ENCODE results near the gene GPS2. TPM values are rescaled to one million over a fixed set of nuclear protein-coding genes. Genes with fewer than 3 reads are reported as not detected.

GPS2 gene
- total RNA-seq, 8 experiments from 2014 or later: 35.1 to 61.1 (median 52.0) TPM

- 0 to 20% (median 4%) methylated on average over 1 to 4 of the region's 43 CpGs; no CpG with 5 or more reads in 7 of the 10 experiments for WGBS, 10 experiments
- in situ Hi-C loops (cut with MboI; ENCODE audit: low pct_unique_long_range_greater_than_20kb in 2 of 9, low sequenced_read_pairs in 9 of 9, unreplicated experiment in 9 of 9): loop anchor here in 1 of 9 experiments (25.0 kb wide), 1 partner anchor 245 kb away; the partner anchor contains the start of genes SLC16A11 and SLC16A13
- ATAC-seq (replicated peaks in 6 of 8): peak in 5 of 8 experiments; percentile 7 to 40 (median 33)
- Histone ChIP-seq H3K4me1 (replicated peaks in 1 of 2) (peaks cover 0 to 8% of the 10 kb centered on the region in 2 donors), H3K4me3 (peak overlapping the region; percentile 26 to 44 (median 38)), H3K27ac (no peak overlapping the region)
These were observed 33.0 kb downstream of the GPS2 start for GRCh38 chr17:7281953-7282751.

DNA sequence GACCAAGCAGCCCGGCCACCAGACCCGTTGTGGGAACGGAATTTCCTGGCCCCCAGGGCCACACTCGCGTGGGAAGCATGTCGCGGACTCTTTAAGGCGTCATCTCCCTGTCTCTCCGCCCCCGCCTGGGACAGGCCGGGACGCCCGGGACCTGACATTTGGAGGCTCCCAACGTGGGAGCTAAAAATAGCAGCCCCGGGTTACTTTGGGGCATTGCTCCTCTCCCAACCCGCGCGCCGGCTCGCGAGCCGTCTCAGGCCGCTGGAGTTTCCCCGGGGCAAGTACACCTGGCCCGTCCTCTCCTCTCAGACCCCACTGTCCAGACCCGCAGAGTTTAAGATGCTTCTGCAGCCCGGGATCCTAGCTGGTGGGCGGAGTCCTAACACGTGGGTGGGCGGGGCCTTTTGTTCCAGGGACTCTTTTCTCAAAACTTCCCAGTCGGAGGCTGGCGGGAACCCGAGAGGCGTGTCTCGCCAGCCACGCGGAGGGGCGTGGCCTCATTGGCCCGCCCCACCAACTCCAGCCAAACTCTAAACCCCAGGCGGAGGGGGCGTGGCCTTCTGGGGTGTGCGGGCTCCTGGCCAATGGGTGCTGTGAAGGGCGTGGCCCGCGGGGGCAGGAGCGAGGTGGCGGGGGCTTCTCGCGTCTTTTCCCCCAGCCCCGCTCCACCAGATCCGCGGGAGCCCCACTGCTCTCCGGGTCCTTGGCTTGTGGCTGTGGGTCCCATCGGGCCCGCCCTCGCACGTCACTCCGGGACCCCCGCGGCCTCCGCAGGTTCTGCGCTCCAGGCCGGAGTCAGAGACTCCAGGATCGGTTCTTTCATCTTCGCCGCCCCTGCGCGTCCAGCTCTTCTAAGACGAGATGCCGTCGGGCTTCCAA is 33.8 kb downstream of the GPS2 start, which contains the start of gene SLC2A4:
Gene SLC2A4, plus strand, starts transcription at position 645 of the 879 bp plus-strand sequence. Its CDS starts 217 bp downstream, at position 862.
- WGBS, 10 experiments: 0% methylated on average over 2 to 18 of the region's 71 CpGs; no CpG with 5 or more reads in 6 of the 10 experiments
- in situ Hi-C loops (cut with MboI; ENCODE audit: low pct_unique_long_range_greater_than_20kb in 2 of 9, low sequenced_read_pairs in 9 of 9, unreplicated experiment in 9 of 9): loop anchor here in 1 of 9 experiments (25.0 kb wide), 1 partner anchor 244 kb away; the partner anchor contains the start of genes SLC16A11 and SLC16A13
- no peak within 1 kb of the TSS for H3K27ac ChIP-seq

GRCh38 chr17:7280519-7281073 is 34.6 kb downstream of the GPS2 start:
- Histone ChIP-seq H3K4me1 (replicated peaks in 1 of 2) (peaks cover 0 to 8% of the 10 kb centered on the region in 2 donors), H3K4me3 (peak overlapping the region in 4 of 5 donors; percentile 9 to 44 (median 38)), H3K27ac (no peak overlapping the region)
- ATAC-seq (replicated peaks in 6 of 8): peak; percentile 60 to 80 (median 71)
- 0 to 3% (median 0%) methylated on average over 2 to 24 of the region's 29 CpGs; no CpG with 5 or more reads in 4 of the 10 experiments for WGBS, 10 experiments
- in situ Hi-C loops (cut with MboI; ENCODE audit: low pct_unique_long_range_greater_than_20kb in 2 of 9, low sequenced_read_pairs in 9 of 9, unreplicated experiment in 9 of 9): loop anchor here in 1 of 9 experiments (25.0 kb wide), 1 partner anchor 243 kb away; the partner anchor contains the start of genes SLC16A11 and SLC16A13

More for the DNA sequence above, 33.8 kb downstream of the GPS2 start, which contains the start of gene SLC2A4:
- Histone ChIP-seq H3K4me3 (peak within 1 kb of the TSS; percentile 26 to 44 (median 38)), H3K4me1 (replicated peaks in 1 of 2) (peaks cover 0 to 8% of the 10 kb centered on the region in 2 donors)
- ATAC-seq (replicated peaks in 6 of 8): peak; percentile 69 to 86 (median 82)

DNA sequence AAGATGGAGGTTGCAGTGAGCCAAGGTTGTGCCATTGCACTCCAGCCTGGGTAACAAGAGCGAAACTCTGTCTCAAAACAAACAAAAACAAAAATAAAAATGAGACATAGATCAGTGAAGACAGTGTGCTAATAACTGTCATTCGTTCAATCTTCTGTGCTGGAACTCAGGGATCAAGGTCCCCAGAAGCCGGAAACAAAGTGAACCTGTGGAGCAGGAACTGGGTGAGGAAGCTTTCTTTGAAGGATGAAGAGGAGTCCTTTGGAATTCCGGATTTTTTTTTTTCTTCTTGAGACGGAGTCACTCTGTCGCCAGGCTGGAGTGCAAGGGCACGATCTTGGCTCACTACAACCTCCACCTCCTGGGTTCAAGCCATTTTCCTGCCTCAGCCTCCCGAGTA is 35.7 kb downstream of the GPS2 start:
- peaks cover 0 to 8% of the 10 kb centered on the region in 2 donors for H3K4me1 ChIP-seq (replicated peaks in 1 of 2)
- in situ Hi-C loops (cut with MboI; ENCODE audit: low pct_unique_long_range_greater_than_20kb in 2 of 9, low sequenced_read_pairs in 9 of 9, unreplicated experiment in 9 of 9): loop anchor here in 1 of 9 experiments (25.0 kb wide), 1 partner anchor 242 kb away; the partner anchor contains the start of genes SLC16A11 and SLC16A13
- no peak for ATAC-seq (replicated peaks in 6 of 8)
- 15 to 91% (median 80%) methylated on average over 2 to 7 of the region's 8 CpGs for WGBS, 10 experiments
- no peak overlapping the region for H3K4me3 ChIP-seq
- H3K27ac ChIP-seq: no peak overlapping the region

DNA sequence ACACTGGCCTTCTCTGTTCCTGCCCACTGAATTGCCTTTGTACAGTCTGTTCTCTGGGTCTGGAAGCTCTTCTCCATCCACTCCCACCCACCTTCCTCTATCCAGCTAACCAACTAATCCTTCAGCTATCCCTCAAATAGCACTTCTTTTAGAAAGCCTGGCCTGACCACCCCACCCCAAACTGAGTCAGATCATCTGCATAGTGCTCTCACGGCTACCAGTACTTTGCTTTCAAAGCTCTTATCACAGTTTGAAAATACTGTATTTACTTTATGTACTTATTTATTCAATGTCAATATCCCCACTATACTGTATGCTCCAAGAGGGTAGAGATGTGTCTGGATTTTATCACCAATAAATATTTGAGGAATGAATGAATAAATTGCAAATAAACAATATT is 48.4 kb downstream of the GPS2 start:
- no peak overlapping the region for H3K4me3 ChIP-seq
- WGBS, 10 experiments: 0 to 100% (median 23%) methylated on average over 1 of the region's 1 CpG; no CpG with 5 or more reads in 2 of the 10 experiments
- in situ Hi-C loops (cut with MboI; ENCODE audit: low pct_unique_long_range_greater_than_20kb in 2 of 9, low sequenced_read_pairs in 9 of 9, unreplicated experiment in 9 of 9): no loop called here
- H3K4me1 ChIP-seq (replicated peaks in 1 of 2): peaks cover 0 to 9% of the 10 kb centered on the region in 2 donors
- peak in 3 of 8 experiments; percentile 21 to 91 (median 85) for ATAC-seq (replicated peaks in 6 of 8)
- H3K27ac ChIP-seq: no peak overlapping the region

- H3K4me1 ChIP-seq (replicated peaks in 1 of 2): peaks cover 0 to 19% of the 10 kb centered on the region in 2 donors
- no peak for ATAC-seq (replicated peaks in 6 of 8)
- no peak overlapping the region for H3K27ac ChIP-seq
- in situ Hi-C loops (cut with MboI; ENCODE audit: low pct_unique_long_range_greater_than_20kb in 2 of 9, low sequenced_read_pairs in 9 of 9, unreplicated experiment in 9 of 9): no loop called here
- no peak overlapping the region for H3K4me3 ChIP-seq
- WGBS, 10 experiments: 40% methylated on average over 2 of the region's 4 CpGs; no CpG with 5 or more reads in 9 of the 10 experiments
These were observed 51.4 kb downstream of the GPS2 start for GRCh38 chr17:7263801-7264078.

- peaks cover 0 to 19% of the 10 kb centered on the region in 2 donors for H3K4me1 ChIP-seq (replicated peaks in 1 of 2)
- WGBS, 10 experiments: 0 to 57% (median 12%) methylated on average over 2 to 12 of the region's 26 CpGs; no CpG with 5 or more reads in 1 of the 10 experiments
- H3K27ac ChIP-seq: no peak overlapping the region
- peak in 4 of 8 experiments; percentile 10 to 27 (median 12) for ATAC-seq (replicated peaks in 6 of 8)
- in situ Hi-C loops (cut with MboI; ENCODE audit: low pct_unique_long_range_greater_than_20kb in 2 of 9, low sequenced_read_pairs in 9 of 9, unreplicated experiment in 9 of 9): no loop called here
- no peak overlapping the region for H3K4me3 ChIP-seq
These were observed 52.0 kb downstream of the GPS2 start for GRCh38 chr17:7262935-7263800.

Other genes with a start within 250 kb of the GPS2 start
- under 1 TPM in 3 of 8 experiments, not detected in 5; 0.09 to 0.38 (median 0.36) TPM for gene CLEC10A, start 235.1 kb downstream of the GPS2 start, total RNA-seq
- under 1 TPM in 3 of 8 experiments, not detected in 5; 0.11 to 0.51 (median 0.49) TPM for gene ASGR2, start 200.5 kb downstream of the GPS2 start, total RNA-seq
- 10 to 100 TPM in 4 of 8 experiments, 1 to 10 TPM in 4; 1.4 to 26.7 (median 10.1) TPM for gene ASGR1, start 136.0 kb downstream of the GPS2 start, total RNA-seq
- 10 to 100 TPM in 7 of 8 experiments, 1 to 10 TPM in 1; 5.6 to 91.4 (median 42.6) TPM for gene DLG4, start 95.5 kb downstream of the GPS2 start, total RNA-seq
- gene ACADVL, start 95.4 kb downstream of the GPS2 start, total RNA-seq: 100 to 1,000 TPM in 7 of 8 experiments, 10 to 100 TPM in 1; 77.7 to 513 (median 215) TPM
- gene DVL2, start 80.8 kb downstream of the GPS2 start, total RNA-seq: 10 to 100 TPM; 31.3 to 63.1 (median 40.6) TPM
- gene PHF23, start 75.9 kb downstream of the GPS2 start, total RNA-seq: 10 to 100 TPM; 25.2 to 63.1 (median 49.4) TPM
- gene GABARAP, start 72.9 kb downstream of the GPS2 start, total RNA-seq: 100 to 1,000 TPM; 336 to 734 (median 573) TPM
- 10 to 100 TPM; 36.5 to 94.1 (median 56.7) TPM for gene CTDNEP1, start 63.6 kb downstream of the GPS2 start, total RNA-seq
- gene ELP5, start 63.1 kb downstream of the GPS2 start, total RNA-seq: 10 to 100 TPM; 30.5 to 62.7 (median 51.5) TPM
- gene CLDN7, start 52.9 kb downstream of the GPS2 start, total RNA-seq: 1 to 10 TPM in 4 of 8 experiments, under 1 TPM in 4; 0.32 to 3.7 (median 0.99) TPM
- gene SLC2A4, start 33.6 kb downstream of the GPS2 start, total RNA-seq: 1 to 10 TPM in 1 of 8 experiments, under 1 TPM in 7; 0.20 to 1.4 (median 0.38) TPM
- gene YBX2, start 20.7 kb downstream of the GPS2 start, total RNA-seq: 1 to 10 TPM in 3 of 8 experiments, under 1 TPM in 5; 0.09 to 2.4 (median 0.51) TPM
- 100 to 1,000 TPM; 104 to 785 (median 231) TPM for gene EIF5A, start 7.7 kb downstream of the GPS2 start, total RNA-seq
- 10 to 100 TPM; 11.4 to 44.6 (median 27.1) TPM for gene NEURL4, start 14.0 kb upstream of the GPS2 start, total RNA-seq
- gene ACAP1, start 21.2 kb upstream of the GPS2 start, total RNA-seq: 10 to 100 TPM in 6 of 8 experiments, 1 to 10 TPM in 2; 4.9 to 36.4 (median 11.4) TPM
- gene KCTD11, start 36.8 kb upstream of the GPS2 start, total RNA-seq: 10 to 100 TPM in 1 of 8 experiments, 1 to 10 TPM in 7; 4.0 to 14.5 (median 6.1) TPM
- gene TMEM95, start 39.8 kb upstream of the GPS2 start, total RNA-seq: under 1 TPM in 6 of 8 experiments, not detected in 2; 0.11 to 0.57 (median 0.32) TPM
- gene TNK1, start 65.7 kb upstream of the GPS2 start, total RNA-seq: 1 to 10 TPM; 1.3 to 8.6 (median 2.4) TPM
- 10 to 100 TPM in 4 of 8 experiments, 1 to 10 TPM in 4; 3.8 to 24.8 (median 12.4) TPM for gene PLSCR3, start 79.2 kb upstream of the GPS2 start, total RNA-seq
- gene TMEM256, start 88.7 kb upstream of the GPS2 start, total RNA-seq: 100 to 1,000 TPM in 7 of 8 experiments, 10 to 100 TPM in 1; 50.7 to 141 (median 111) TPM
- 10 to 100 TPM in 7 of 8 experiments, 1 to 10 TPM in 1; 3.7 to 27.8 (median 18.1) TPM for gene NLGN2, start 92.5 kb upstream of the GPS2 start, total RNA-seq
- under 1 TPM in 1 of 8 experiments, not detected in 7; 1.00 TPM for gene SPEM1, start 105.0 kb upstream of the GPS2 start, total RNA-seq
- under 1 TPM in 3 of 8 experiments, not detected in 5; 0.24 to 0.43 (median 0.40) TPM for gene SPEM2, start 110.3 kb upstream of the GPS2 start, total RNA-seq
- 1 to 10 TPM in 1 of 8 experiments, under 1 TPM in 5, not detected in 2; 0.13 to 1.0 (median 0.32) TPM for gene SPEM3, start 113.5 kb upstream of the GPS2 start, total RNA-seq
- gene TMEM102, start 120.1 kb upstream of the GPS2 start, total RNA-seq: 1 to 10 TPM in 6 of 8 experiments, under 1 TPM in 2; 0.33 to 5.4 (median 1.7) TPM
- 10 to 100 TPM in 4 of 8 experiments, 1 to 10 TPM in 2, under 1 TPM in 2; 0.61 to 17.4 (median 7.1) TPM for gene FGF11, start 124.2 kb upstream of the GPS2 start, total RNA-seq
- 10 to 100 TPM in 1 of 8 experiments, 1 to 10 TPM in 7; 2.2 to 13.0 (median 8.0) TPM for gene CHRNB1, start 129.7 kb upstream of the GPS2 start, total RNA-seq
- 10 to 100 TPM in 7 of 8 experiments, 1 to 10 TPM in 1; 9.8 to 36.2 (median 13.4) TPM for gene ZBTB4, start 164.3 kb upstream of the GPS2 start, total RNA-seq
- gene SLC35G6, start 166.1 kb upstream of the GPS2 start, total RNA-seq: 1 to 10 TPM in 4 of 8 experiments, under 1 TPM in 4; 0.49 to 1.9 (median 0.86) TPM
- gene POLR2A, start 169.0 kb upstream of the GPS2 start, total RNA-seq: 100 to 1,000 TPM in 2 of 8 experiments, 10 to 100 TPM in 6; 26.0 to 137 (median 43.8) TPM
- gene TNFSF12, start 233.7 kb upstream of the GPS2 start, total RNA-seq: 1 to 10 TPM in 3 of 8 experiments, under 1 TPM in 4, not detected in 1; 0.22 to 2.9 (median 0.93) TPM
- gene TNFSF13, start 243.4 kb upstream of the GPS2 start, total RNA-seq: 1 to 10 TPM; 1.2 to 8.1 (median 2.0) TPM
- 10 to 100 TPM; 37.9 to 75.0 (median 50.2) TPM for gene SENP3, start 246.6 kb upstream of the GPS2 start, total RNA-seq